A673 (cell line): ENCODE measurements around the gene TMEM106C. TPM values are rescaled to one million over a fixed set of nuclear protein-coding genes. Genes with fewer than 3 reads are reported as not detected.

ENCODE experiments used
- BruUV-seq: library from RNA; stranded (reverse); fragments of 400-500 nt; replicated peaks from 2 replicates; lab custom pipeline; 2021; lab: Mats Ljungman, UMichigan
- CTCF ChIA-PET: fragments of 300-600 bp; sonication (Branson Sonifier 250); formaldehyde crosslinking; loops from one replicate; lab custom pipeline; 2022; ENCODE audit warnings: antibody characterized with exemption; lab: Charles Lee
- POLR2A ChIA-PET: fragments of 300-600 bp; sonication (Branson Sonifier 250); formaldehyde crosslinking; loops from one replicate; lab custom pipeline; 2022; ENCODE audit warnings: antibody characterized with exemption; ENCODE audit not compliant: low non-redundant PET; lab: Charles Lee
- DNase-seq: peaks from one replicate; pipeline ENCODE4 v3.0.0-alpha.2; 2015; ENCODE audit warnings: low spot score
- H3K27ac ChIP-seq: fragments of 200-600 bp; sonication (generic); 2 replicates; pipeline ENCODE4 v1.5.1; 2016; ENCODE audit warnings: mixed run types, low read depth, mild to moderate bottlenecking, mixed read lengths, antibody characterized with exemption, low read length; ENCODE audit not compliant: poor library complexity, severe bottlenecking
- H3K27me3 ChIP-seq: fragments of 200-600 bp; sonication (generic); replicated peaks from 2 replicates; pipeline ENCODE4 v1.6.1; 2017; ENCODE audit warnings: mixed run types, low read depth, mild to moderate bottlenecking, mixed read lengths, antibody characterized with exemption, low read length; ENCODE audit not compliant: insufficient read depth, poor library complexity
- H3K36me3 ChIP-seq: fragments of 200-600 bp; sonication (generic); 2 replicates; pipeline ENCODE4 v1.6.1; 2016; ENCODE audit warnings: mixed run types, mild to moderate bottlenecking, mixed read lengths, antibody characterized with exemption, low read length; ENCODE audit not compliant: insufficient read depth, poor library complexity, severe bottlenecking
- H3K4me1 ChIP-seq: fragments of 200-600 bp; sonication (generic); 2 replicates; pipeline ENCODE4 v1.6.1; 2017; ENCODE audit warnings: mixed run types, mild to moderate bottlenecking, mixed read lengths, antibody characterized with exemption, low read length; ENCODE audit not compliant: insufficient read depth, poor library complexity, severe bottlenecking
- H3K4me3 ChIP-seq: fragments of 200-600 bp; sonication (generic); 2 replicates; pipeline ENCODE4 v1.5.1; 2016; ENCODE audit warnings: low read depth, mixed run types, mild to moderate bottlenecking, mixed read lengths, low read length; ENCODE audit not compliant: poor library complexity, severe bottlenecking
- H3K9me3 ChIP-seq: fragments of 200-600 bp; sonication (generic); 2 replicates; pipeline ENCODE4 v1.6.1; 2016; ENCODE audit warnings: mixed run types, low read depth, mild to moderate bottlenecking, mixed read lengths, antibody characterized with exemption, low read length; ENCODE audit not compliant: poor library complexity, severe bottlenecking
- EZH2 ChIP-seq: fragments of 200-600 bp; sonication (generic); IDR thresholded peaks from 2 replicates; pipeline ENCODE4 v1.6.1; 2017; ENCODE audit warnings: borderline replicate concordance, low read depth, mild to moderate bottlenecking, mixed read lengths, antibody characterized with exemption, low read length; ENCODE audit not compliant: poor library complexity, severe bottlenecking
- intact Hi-C: fragments of 100-400 bp; cut with micrococcal nuclease; formaldehyde crosslinking; loops from one replicate; pipeline ENCODE4 v1.10.0; 2022; ENCODE audit not compliant: unreplicated experiment
- total RNA-seq: library from RNA; stranded (reverse); gene quantifications from 2 replicates; pipeline ENCODE4 v1.2.3, GENCODE V29; 2021
- TF ChIP-seq, protein P1 (sequence below): fragments of 300-800, 200-600 bp; sonication (generic); conservative IDR thresholded peaks from 2 replicates; pipeline ENCODE4 v1.5.1; 2017; ENCODE audit warnings: low read depth, mild to moderate bottlenecking, antibody characterized with exemption, low read length, moderate library complexity, mixed read lengths

TMEM106C gene
- total RNA-seq, 1 experiment from 2014 or later = 182 TPM

DNA sequence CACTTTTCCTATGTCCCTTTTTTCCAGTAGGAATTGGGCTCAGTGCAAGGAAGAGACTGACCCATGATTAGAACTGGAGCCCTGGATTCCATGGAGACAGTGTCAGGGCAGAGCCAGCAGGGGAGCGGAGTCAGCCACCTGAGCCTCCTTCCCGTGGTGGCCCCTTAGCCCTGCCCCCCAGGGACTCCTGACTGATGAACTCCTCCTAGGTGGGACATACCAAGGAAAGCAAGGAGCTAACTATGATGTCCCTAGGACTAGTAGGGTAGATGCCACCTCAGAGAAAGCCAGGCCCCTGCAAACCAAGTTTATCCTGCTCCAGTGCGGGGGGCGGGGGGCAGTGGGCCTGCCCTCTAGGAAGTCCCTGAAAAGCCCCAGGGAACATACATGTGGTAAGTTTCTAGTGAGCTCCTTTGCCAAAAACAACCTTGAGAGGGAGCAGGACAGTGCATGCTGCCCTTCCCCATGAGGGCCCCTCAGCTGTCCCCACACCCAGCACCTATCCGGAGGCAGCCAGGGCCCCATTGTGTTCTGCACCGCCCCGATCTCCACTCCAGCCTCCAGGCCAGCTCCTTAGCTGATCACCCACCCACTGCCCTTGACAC, 47.1 kb downstream of the TMEM106C start:
- no peaks in the 10 kb centered on the region for H3K36me3 ChIP-seq
- H3K9me3 ChIP-seq = no peaks in the 10 kb centered on the region
- ChIA-PET POLR2A (interaction anchor here (0.6 kb wide), 1 partner anchor 1709 kb away, joined by 10 read pairs; no protein-coding TSS in a partner anchor), CTCF (no interaction called here)
- TF ChIP-seq EZH2 = no peak
- TF ChIP-seq, protein P1, sequence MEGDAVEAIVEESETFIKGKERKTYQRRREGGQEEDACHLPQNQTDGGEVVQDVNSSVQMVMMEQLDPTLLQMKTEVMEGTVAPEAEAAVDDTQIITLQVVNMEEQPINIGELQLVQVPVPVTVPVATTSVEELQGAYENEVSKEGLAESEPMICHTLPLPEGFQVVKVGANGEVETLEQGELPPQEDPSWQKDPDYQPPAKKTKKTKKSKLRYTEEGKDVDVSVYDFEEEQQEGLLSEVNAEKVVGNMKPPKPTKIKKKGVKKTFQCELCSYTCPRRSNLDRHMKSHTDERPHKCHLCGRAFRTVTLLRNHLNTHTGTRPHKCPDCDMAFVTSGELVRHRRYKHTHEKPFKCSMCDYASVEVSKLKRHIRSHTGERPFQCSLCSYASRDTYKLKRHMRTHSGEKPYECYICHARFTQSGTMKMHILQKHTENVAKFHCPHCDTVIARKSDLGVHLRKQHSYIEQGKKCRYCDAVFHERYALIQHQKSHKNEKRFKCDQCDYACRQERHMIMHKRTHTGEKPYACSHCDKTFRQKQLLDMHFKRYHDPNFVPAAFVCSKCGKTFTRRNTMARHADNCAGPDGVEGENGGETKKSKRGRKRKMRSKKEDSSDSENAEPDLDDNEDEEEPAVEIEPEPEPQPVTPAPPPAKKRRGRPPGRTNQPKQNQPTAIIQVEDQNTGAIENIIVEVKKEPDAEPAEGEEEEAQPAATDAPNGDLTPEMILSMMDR = no peak
- intact Hi-C loops = no loop called here
- H3K4me1 ChIP-seq = no peaks in the 10 kb centered on the region
- BruUV-seq = no TSS peak
- H3K27me3 ChIP-seq = peaks cover 70% of the 10 kb centered on the region
- H3K27ac ChIP-seq = no peak overlapping the region
- DNase-seq = no peak
- H3K4me3 ChIP-seq = no peak overlapping the region

GRCh38 chr12:48012070-48012469, 48.7 kb downstream of the TMEM106C start:
- ChIA-PET CTCF (no interaction called here), POLR2A (no interaction called here)
- intact Hi-C loops = no loop called here
- BruUV-seq = no TSS peak
- H3K27me3 ChIP-seq = peaks cover 59% of the 10 kb centered on the region
- DNase-seq = no peak
- H3K4me1 ChIP-seq = no peaks in the 10 kb centered on the region
- no peaks in the 10 kb centered on the region for H3K36me3 ChIP-seq
- H3K9me3 ChIP-seq = no peaks in the 10 kb centered on the region
- no peak for TF ChIP-seq EZH2
- TF ChIP-seq, protein P1 = no peak
- H3K4me3 ChIP-seq = no peak overlapping the region
- H3K27ac ChIP-seq = no peak overlapping the region

- CTCF ChIA-PET = interaction anchor here (0.6 to 0.7 kb wide), 2 partner anchors 64 to 1568 kb away, joined by 4 read pairs; no protein-coding TSS in a partner anchor
- no TSS peak for BruUV-seq
Measured at GRCh38 chr12:48013287-48013686, 49.9 kb downstream of the TMEM106C start.

More at GRCh38 chr12:48013287-48013686, 49.9 kb downstream of the TMEM106C start:
- Histone ChIP-seq H3K4me3 (no peak overlapping the region), H3K27me3 (peaks cover 52% of the 10 kb centered on the region), H3K27ac (no peak overlapping the region), H3K9me3 (no peaks in the 10 kb centered on the region), H3K36me3 (no peaks in the 10 kb centered on the region), H3K4me1 (no peaks in the 10 kb centered on the region)
- POLR2A ChIA-PET = no interaction called here
- DNase-seq = no peak
- TF ChIP-seq, protein P1 = no peak
- no peak for TF ChIP-seq EZH2
- intact Hi-C loops = no loop called here
